ENCODE results near the gene MUC6. TPM values are rescaled to one million over a fixed set of nuclear protein-coding genes. Genes with fewer than 3 reads are reported as not detected.

The MUC6 gene
- polyA plus RNA-seq, 1 of the 3 experiments (the other 2 are of a cell fraction), result not detected

DNA sequence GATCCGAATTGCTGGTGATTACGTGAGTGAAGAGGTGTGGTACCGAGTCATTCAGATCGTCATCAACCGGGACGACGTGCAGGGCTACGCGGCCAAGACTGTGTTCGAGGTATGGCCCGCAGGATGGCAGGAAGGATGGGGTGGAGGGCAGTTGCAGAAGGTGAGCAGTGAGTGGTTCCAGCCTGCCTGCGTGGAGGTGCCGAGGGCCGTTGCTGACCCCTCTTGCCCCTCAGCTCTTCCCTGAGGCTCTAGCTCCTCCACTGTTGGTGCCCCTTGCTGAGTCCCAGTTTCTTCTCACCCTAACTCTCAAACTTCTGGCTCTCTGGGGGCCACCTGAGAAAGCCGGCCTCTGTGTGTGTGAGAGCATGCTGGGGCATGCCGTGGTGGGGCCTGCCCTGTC is 43.9 kb downstream of the MUC6 start:
- POLR2A ChIA-PET, result no interaction called here
- Histone ChIP-seq H3K36me3 (replicated peaks in 1 of 2; ENCODE audit: control insufficient read depth in 1 of 2, insufficient read depth in 2 of 2, low read length in 1 of 2) (peaks cover 0 to 51% of the 10 kb centered on the region in 2 experiments), H3K27ac (ENCODE audit: low read depth in 2 of 2, low read length in 1 of 2) (no peak overlapping the region), H3K27me3 (ENCODE audit: insufficient read depth) (no peaks in the 10 kb centered on the region), H3K79me2 (ENCODE audit: insufficient read depth) (no peaks in the 10 kb centered on the region), H3K9me3 (no peaks in the 10 kb centered on the region), H2AFZ (ENCODE audit: low read depth) (no peak overlapping the region), H3K9me2 (no peaks in the 10 kb centered on the region), H3K9ac (no peak overlapping the region), H3K4me3 (ENCODE audit: low read depth in 2 of 2, low read length in 1 of 2) (no peak overlapping the region), H3F3A (replicated peaks; ENCODE audit: insufficient read depth) (no peaks in the 10 kb centered on the region), H3K4me2 (no peak overlapping the region), H4K20me1 (ENCODE audit: insufficient read depth) (no peaks in the 10 kb centered on the region), H3K4me1 (ENCODE audit: control insufficient read depth in 1 of 2, insufficient read depth in 2 of 2, low read depth in 1 of 2, low read length in 1 of 2) (no peaks in the 10 kb centered on the region)
- CTCF ChIA-PET, result no interaction called here
- 87% methylated on average over 16 of the region's 16 CpGs for WGBS (ENCODE audit: low lambda C conversion rate)
- TF ChIP-seq RCOR1 (IDR thresholded peaks at IDR 0.05; ENCODE audit: low read length) (no peak), GABPA (IDR thresholded peaks at IDR 0.05; ENCODE audit: low read depth) (no peak), EP300 (IDR thresholded peaks at IDR 0.05; ENCODE audit: borderline replicate concordance in 1 of 2, low read depth in 1 of 2, low read length in 1 of 2) (no peak), TCF12 (IDR thresholded peaks at IDR 0.05) (no peak), RAD21 (IDR thresholded peaks at IDR 0.05; ENCODE audit: low read length) (no peak), SMC3 (IDR thresholded peaks at IDR 0.05; ENCODE audit: low read depth, low read length) (no peak), YY1 (IDR thresholded peaks at IDR 0.05; ENCODE audit: low read depth) (no peak), JUND (IDR thresholded peaks at IDR 0.05) (no peak)
- TF ChIP-seq, protein P1, sequence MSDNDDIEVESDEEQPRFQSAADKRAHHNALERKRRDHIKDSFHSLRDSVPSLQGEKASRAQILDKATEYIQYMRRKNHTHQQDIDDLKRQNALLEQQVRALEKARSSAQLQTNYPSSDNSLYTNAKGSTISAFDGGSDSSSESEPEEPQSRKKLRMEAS (IDR thresholded peaks at IDR 0.05; ENCODE audit: low read depth), result no peak
- TF ChIP-seq, protein P2, sequence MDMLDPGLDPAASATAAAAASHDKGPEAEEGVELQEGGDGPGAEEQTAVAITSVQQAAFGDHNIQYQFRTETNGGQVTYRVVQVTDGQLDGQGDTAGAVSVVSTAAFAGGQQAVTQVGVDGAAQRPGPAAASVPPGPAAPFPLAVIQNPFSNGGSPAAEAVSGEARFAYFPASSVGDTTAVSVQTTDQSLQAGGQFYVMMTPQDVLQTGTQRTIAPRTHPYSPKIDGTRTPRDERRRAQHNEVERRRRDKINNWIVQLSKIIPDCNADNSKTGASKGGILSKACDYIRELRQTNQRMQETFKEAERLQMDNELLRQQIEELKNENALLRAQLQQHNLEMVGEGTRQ (IDR thresholded peaks at IDR 0.05; ENCODE audit: borderline replicate concordance, low read depth, low read length), result no peak
- no peak for DNase-seq

DNA sequence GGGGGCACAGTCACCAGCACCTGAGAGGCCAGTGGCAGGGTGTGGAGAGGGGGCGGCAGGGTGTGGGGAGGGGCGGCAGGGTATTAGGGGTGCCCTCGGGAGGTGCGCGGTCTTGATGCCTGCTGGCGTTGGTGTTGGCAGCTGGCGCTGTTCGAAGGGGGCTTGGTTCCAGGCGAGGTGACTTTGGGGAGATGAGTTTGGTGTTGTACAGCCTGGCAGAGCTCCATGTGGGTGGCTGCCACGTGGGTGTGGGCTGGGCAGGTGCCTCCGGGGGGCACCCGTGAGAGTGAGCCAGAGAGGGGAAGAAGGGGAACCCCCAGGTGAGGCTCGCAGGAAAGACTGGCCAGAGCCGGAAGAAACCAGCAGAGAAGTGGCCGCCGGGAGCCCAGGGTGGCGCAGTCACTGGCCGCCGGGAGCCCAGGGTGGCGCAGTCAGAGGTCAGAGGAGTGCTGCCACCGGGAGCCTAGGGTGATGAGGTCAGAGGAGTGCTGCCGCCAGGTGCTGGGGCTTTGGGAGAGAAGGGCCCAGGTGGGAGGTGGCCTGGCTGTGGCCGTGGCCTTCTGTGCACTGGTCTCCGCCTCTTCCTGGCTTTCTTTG is 44.7 kb downstream of the MUC6 start:
- Histone ChIP-seq H3K79me2 (ENCODE audit: insufficient read depth) (no peaks in the 10 kb centered on the region), H3K4me2 (no peak overlapping the region), H4K20me1 (ENCODE audit: insufficient read depth) (no peaks in the 10 kb centered on the region), H3K4me1 (ENCODE audit: control insufficient read depth in 1 of 2, insufficient read depth in 2 of 2, low read depth in 1 of 2, low read length in 1 of 2) (no peaks in the 10 kb centered on the region), H3K36me3 (replicated peaks in 1 of 2; ENCODE audit: control insufficient read depth in 1 of 2, insufficient read depth in 2 of 2, low read length in 1 of 2) (peaks cover 0 to 50% of the 10 kb centered on the region in 2 experiments), H3K27ac (ENCODE audit: low read depth in 2 of 2, low read length in 1 of 2) (no peak overlapping the region), H3F3A (replicated peaks; ENCODE audit: insufficient read depth) (no peaks in the 10 kb centered on the region), H3K4me3 (ENCODE audit: low read depth in 2 of 2, low read length in 1 of 2) (no peak overlapping the region), H3K9me3 (no peaks in the 10 kb centered on the region), H3K27me3 (ENCODE audit: insufficient read depth) (no peaks in the 10 kb centered on the region), H2AFZ (ENCODE audit: low read depth) (no peak overlapping the region), H3K9ac (no peak overlapping the region), H3K9me2 (no peaks in the 10 kb centered on the region)
- 88% methylated on average over 17 of the region's 24 CpGs for WGBS (ENCODE audit: low lambda C conversion rate)
- DNase-seq, result no peak
- POLR2A ChIA-PET, result no interaction called here
- CTCF ChIA-PET, result no interaction called here
- TF ChIP-seq ELF1 (IDR thresholded peaks at IDR 0.05) (no peak), FOXJ3 (CRISPR knock-in tag; IDR thresholded peaks at IDR 0.05) (no peak), FOXM1 (IDR thresholded peaks at IDR 0.05; ENCODE audit: low read depth) (no peak), SMC3 (IDR thresholded peaks at IDR 0.05; ENCODE audit: low read depth, low read length) (no peak), JUND (IDR thresholded peaks at IDR 0.05) (no peak), NFIC (IDR thresholded peaks at IDR 0.05; ENCODE audit: borderline replicate concordance) (no peak), MXI1 (IDR thresholded peaks at IDR 0.05; ENCODE audit: low read depth, low read length) (no peak), EP300 (IDR thresholded peaks at IDR 0.05; ENCODE audit: borderline replicate concordance in 1 of 2, low read depth in 1 of 2, low read length in 1 of 2) (no peak), SIN3A (IDR thresholded peaks at IDR 0.05; ENCODE audit: borderline replicate concordance, low read depth, low read length) (no peak), GABPA (IDR thresholded peaks at IDR 0.05; ENCODE audit: low read depth) (no peak), YY1 (IDR thresholded peaks at IDR 0.05; ENCODE audit: low read depth) (no peak)
- TF ChIP-seq, protein P3, sequence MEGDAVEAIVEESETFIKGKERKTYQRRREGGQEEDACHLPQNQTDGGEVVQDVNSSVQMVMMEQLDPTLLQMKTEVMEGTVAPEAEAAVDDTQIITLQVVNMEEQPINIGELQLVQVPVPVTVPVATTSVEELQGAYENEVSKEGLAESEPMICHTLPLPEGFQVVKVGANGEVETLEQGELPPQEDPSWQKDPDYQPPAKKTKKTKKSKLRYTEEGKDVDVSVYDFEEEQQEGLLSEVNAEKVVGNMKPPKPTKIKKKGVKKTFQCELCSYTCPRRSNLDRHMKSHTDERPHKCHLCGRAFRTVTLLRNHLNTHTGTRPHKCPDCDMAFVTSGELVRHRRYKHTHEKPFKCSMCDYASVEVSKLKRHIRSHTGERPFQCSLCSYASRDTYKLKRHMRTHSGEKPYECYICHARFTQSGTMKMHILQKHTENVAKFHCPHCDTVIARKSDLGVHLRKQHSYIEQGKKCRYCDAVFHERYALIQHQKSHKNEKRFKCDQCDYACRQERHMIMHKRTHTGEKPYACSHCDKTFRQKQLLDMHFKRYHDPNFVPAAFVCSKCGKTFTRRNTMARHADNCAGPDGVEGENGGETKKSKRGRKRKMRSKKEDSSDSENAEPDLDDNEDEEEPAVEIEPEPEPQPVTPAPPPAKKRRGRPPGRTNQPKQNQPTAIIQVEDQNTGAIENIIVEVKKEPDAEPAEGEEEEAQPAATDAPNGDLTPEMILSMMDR (IDR thresholded peaks at IDR 0.05), result no peak
- TF ChIP-seq, protein P4, sequence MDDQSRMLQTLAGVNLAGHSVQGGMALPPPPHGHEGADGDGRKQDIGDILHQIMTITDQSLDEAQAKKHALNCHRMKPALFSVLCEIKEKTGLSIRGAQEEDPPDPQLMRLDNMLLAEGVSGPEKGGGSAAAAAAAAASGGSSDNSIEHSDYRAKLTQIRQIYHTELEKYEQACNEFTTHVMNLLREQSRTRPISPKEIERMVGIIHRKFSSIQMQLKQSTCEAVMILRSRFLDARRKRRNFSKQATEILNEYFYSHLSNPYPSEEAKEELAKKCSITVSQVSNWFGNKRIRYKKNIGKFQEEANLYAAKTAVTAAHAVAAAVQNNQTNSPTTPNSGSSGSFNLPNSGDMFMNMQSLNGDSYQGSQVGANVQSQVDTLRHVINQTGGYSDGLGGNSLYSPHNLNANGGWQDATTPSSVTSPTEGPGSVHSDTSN (IDR thresholded peaks at IDR 0.05), result no peak
- TF ChIP-seq, protein P5, sequence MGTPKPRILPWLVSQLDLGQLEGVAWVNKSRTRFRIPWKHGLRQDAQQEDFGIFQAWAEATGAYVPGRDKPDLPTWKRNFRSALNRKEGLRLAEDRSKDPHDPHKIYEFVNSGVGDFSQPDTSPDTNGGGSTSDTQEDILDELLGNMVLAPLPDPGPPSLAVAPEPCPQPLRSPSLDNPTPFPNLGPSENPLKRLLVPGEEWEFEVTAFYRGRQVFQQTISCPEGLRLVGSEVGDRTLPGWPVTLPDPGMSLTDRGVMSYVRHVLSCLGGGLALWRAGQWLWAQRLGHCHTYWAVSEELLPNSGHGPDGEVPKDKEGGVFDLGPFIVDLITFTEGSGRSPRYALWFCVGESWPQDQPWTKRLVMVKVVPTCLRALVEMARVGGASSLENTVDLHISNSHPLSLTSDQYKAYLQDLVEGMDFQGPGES (IDR thresholded peaks at IDR 0.05; ENCODE audit: low read depth, low read length), result no peak
- TF ChIP-seq, protein P6, sequence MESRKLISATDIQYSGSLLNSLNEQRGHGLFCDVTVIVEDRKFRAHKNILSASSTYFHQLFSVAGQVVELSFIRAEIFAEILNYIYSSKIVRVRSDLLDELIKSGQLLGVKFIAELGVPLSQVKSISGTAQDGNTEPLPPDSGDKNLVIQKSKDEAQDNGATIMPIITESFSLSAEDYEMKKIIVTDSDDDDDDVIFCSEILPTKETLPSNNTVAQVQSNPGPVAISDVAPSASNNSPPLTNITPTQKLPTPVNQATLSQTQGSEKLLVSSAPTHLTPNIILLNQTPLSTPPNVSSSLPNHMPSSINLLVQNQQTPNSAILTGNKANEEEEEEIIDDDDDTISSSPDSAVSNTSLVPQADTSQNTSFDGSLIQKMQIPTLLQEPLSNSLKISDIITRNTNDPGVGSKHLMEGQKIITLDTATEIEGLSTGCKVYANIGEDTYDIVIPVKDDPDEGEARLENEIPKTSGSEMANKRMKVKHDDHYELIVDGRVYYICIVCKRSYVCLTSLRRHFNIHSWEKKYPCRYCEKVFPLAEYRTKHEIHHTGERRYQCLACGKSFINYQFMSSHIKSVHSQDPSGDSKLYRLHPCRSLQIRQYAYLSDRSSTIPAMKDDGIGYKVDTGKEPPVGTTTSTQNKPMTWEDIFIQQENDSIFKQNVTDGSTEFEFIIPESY (IDR thresholded peaks at IDR 0.05; ENCODE audit: borderline replicate concordance, low read depth), result no peak

Measured in SK-N-SH (cell line).